Measurements from ENCODE around the gene HIPK2. TPM values are rescaled to one million over a fixed set of nuclear protein-coding genes. Genes with fewer than 3 reads are reported as not detected.

The HIPK2 gene
- total and polyA plus RNA-seq, 2 of the 4 experiments (the other 2 are of a cell fraction), result 22.0 to 27.1 TPM

DNA sequence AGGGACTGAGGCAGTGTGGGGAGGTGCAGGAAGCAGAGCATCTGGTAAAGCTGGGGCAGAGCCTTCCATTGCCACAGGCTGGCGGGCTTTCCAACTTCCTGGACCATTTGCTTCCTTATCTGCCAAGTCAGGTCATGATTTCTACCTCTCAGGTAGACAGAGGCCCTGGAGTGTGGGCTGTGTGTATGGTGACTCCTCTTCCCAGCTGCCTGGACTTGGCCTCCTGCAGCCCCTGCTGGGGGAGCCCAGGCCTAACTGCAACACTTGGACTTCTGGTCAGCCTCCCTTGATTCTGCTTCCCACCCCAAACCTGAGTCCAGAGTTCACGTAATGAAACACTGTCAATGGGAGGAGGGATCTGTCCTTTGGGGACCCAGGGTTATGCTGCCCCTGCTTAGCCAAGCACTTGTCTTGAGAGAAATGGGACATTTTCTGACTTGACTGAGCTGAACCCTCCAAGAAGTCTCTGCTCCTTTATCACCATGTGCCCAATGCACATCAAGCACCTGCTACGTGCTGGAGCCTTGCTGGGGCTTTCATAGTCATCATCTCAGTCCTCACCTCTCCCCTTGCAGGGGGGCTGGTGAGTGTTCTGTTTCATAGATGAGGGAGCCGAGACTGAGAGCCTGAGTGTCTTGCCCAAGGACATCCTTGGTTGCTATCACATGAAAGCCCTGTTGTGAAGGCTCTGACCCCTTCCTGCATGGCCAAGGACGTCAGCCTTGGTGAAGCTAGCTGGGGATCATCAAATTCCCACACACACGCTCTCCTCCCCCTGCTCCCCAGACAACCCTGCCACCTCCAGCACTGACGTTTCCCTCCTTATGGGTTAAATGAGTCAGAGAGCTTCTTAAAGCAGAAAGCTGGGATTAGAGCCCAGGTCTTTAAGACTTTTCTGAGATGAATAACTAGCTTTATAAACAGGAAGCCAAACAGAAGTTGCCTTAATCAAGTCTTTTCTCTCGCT, 250.9 kb downstream of the HIPK2 start:
- no CpG with 5 or more reads among the region's 8 CpGs for WGBS, 2 experiments (ENCODE audit: extremely low coverage in 2 of 2, insufficient read length in 1 of 2)
- peaks cover 4% of the 10 kb centered on the region for H3K9me1 ChIP-seq (ENCODE audit: insufficient read depth, low read length)
- dilution Hi-C loops (cut with HindIII; ENCODE audit: low sequenced_read_pairs, unreplicated experiment), result no loop called here
- TF ChIP-seq FOS (IDR thresholded peaks at IDR 0.05; ENCODE audit: low read depth, low read length), result peak; percentile 83
- TF ChIP-seq RCOR1 (IDR thresholded peaks at IDR 0.05; ENCODE audit: insufficient replicate concordance, low read length), result peak; percentile 40
- no peak for TF ChIP-seq BHLHE40 (IDR thresholded peaks at IDR 0.05; ENCODE audit: low read depth, low read length)
- TF ChIP-seq, protein P1, sequence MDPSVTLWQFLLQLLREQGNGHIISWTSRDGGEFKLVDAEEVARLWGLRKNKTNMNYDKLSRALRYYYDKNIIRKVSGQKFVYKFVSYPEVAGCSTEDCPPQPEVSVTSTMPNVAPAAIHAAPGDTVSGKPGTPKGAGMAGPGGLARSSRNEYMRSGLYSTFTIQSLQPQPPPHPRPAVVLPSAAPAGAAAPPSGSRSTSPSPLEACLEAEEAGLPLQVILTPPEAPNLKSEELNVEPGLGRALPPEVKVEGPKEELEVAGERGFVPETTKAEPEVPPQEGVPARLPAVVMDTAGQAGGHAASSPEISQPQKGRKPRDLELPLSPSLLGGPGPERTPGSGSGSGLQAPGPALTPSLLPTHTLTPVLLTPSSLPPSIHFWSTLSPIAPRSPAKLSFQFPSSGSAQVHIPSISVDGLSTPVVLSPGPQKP (IDR thresholded peaks at IDR 0.05; ENCODE audit: borderline replicate concordance, low read depth, low read length), result no peak
- no peak for TF ChIP-seq NFE2L2 (IDR thresholded peaks at IDR 0.05; ENCODE audit: low read depth, low read length)
- TF ChIP-seq SMC3 (IDR thresholded peaks at IDR 0.05; ENCODE audit: low read depth, low read length), result peak; percentile 9; the same call in 1 of the 2 replicates
- peak; percentile 76 for TF ChIP-seq CEBPB (IDR thresholded peaks at IDR 0.05; ENCODE audit: low read depth, low read length)
- TF ChIP-seq MAZ (IDR thresholded peaks at IDR 0.05; ENCODE audit: borderline replicate concordance, low read depth, low read length), result peak; percentile 54
- no peak for TF ChIP-seq MXI1 (IDR thresholded peaks at IDR 0.05; ENCODE audit: borderline replicate concordance, low read depth, low read length)
- TF ChIP-seq CTCF (conservative IDR thresholded peaks at IDR 0.05; ENCODE audit: low read depth, low read length), result no peak
- TF ChIP-seq MAFK (IDR thresholded peaks at IDR 0.05; ENCODE audit: low read depth, low read length), result no peak
- peak; percentile 26; the same call in 1 of the 2 replicates for TF ChIP-seq POLR2A (IDR thresholded peaks at IDR 0.05; ENCODE audit: low read depth, low read length)
- 0 out of 2 replicates have a peak, but pooled peaks have one; percentile 9 for TF ChIP-seq USF2 (IDR thresholded peaks at IDR 0.05; ENCODE audit: low read depth, low read length)
- no peak for TF ChIP-seq RFX5 (IDR thresholded peaks at IDR 0.05; ENCODE audit: low read depth, low read length)

More for the DNA sequence above, 250.9 kb downstream of the HIPK2 start:
- H2AFZ ChIP-seq (replicated peaks; ENCODE audit: low read length, poor library complexity), result no peak overlapping the region
- H3K27me3 ChIP-seq (ENCODE audit: control insufficient read depth, insufficient read depth, low read length), result peaks cover 28% of the 10 kb centered on the region
- peaks cover 4% of the 10 kb centered on the region; the same call in 1 of the 2 replicates for H4K20me1 ChIP-seq (ENCODE audit: insufficient read depth, low read length)
- H3K23ac ChIP-seq (ENCODE audit: low read depth, low read length), result no peak overlapping the region
- ChIA-PET POLR2A (ENCODE audit: unreplicated experiment) (no interaction called here), CTCF (no interaction called here)
- BruUV-seq (replicated peaks), result no TSS peak
- ATAC-seq (ENCODE audit: low read depth), result peak; percentile 90
- no peak overlapping the region for H3K14ac ChIP-seq (replicated peaks; ENCODE audit: low read depth, low read length)
- H3K56ac ChIP-seq (ENCODE audit: extremely low read depth, insufficient read depth, low read length), result no peak overlapping the region
- H3K9ac ChIP-seq (ENCODE audit: low read depth, low read length), result no peak overlapping the region
- no peak overlapping the region for H2AK5ac ChIP-seq (ENCODE audit: low read depth, low read length)
- peaks cover 6% of the 10 kb centered on the region; the same call in 1 of the 2 replicates for H3K4me1 ChIP-seq (ENCODE audit: control insufficient read depth, insufficient read depth, low read length)
- H2AK9ac ChIP-seq (replicated peaks; ENCODE audit: low read depth, low read length, poor library complexity), result no peak overlapping the region
- in situ Hi-C loops (cut with MboI; ENCODE audit: low sequenced_read_pairs), result no loop called here
- intact Hi-C loops (cut with micrococcal nuclease), result no loop called here
- H2BK5ac ChIP-seq (ENCODE audit: low read depth, low read length, poor library complexity, severe bottlenecking), result no peak overlapping the region
- no peaks in the 10 kb centered on the region for H3K36me3 ChIP-seq (ENCODE audit: control insufficient read depth, insufficient read depth, low read length)
- no peak overlapping the region for H4K91ac ChIP-seq (ENCODE audit: insufficient read depth, low read depth, low read length)
- H3K27ac ChIP-seq (ENCODE audit: insufficient read depth, low read length), result no peak overlapping the region
- DNase-seq, result peak; percentile 98
- no peak overlapping the region for H2BK120ac ChIP-seq (ENCODE audit: low read depth, low read length)
- H3K18ac ChIP-seq (ENCODE audit: low read depth, low read length), result no peak overlapping the region
- no peak overlapping the region for H2BK20ac ChIP-seq (ENCODE audit: low read depth, low read length)
- peak overlapping the region; percentile 3; the same call in 1 of the 2 replicates for H3K4me2 ChIP-seq (ENCODE audit: low read depth, low read length)
- H2BK15ac ChIP-seq (ENCODE audit: low read depth, low read length), result no peak overlapping the region
- no peak overlapping the region for H4K8ac ChIP-seq (ENCODE audit: low read depth in 2 of 2, low read length in 2 of 2)
- no peaks in the 10 kb centered on the region; the same call in none of the 2 replicates for H3K9me3 ChIP-seq (ENCODE audit: control insufficient read depth, insufficient read depth, low read length)
- no peak overlapping the region for H3K4me3 ChIP-seq (ENCODE audit: insufficient read depth, low read depth, low read length)
- H4K5ac ChIP-seq (ENCODE audit: low read depth, low read length), result no peak overlapping the region
- H3K79me1 ChIP-seq (ENCODE audit: low read depth in 1 of 2, low read length in 2 of 2), result no peaks in the 10 kb centered on the region
- H3K4ac ChIP-seq (ENCODE audit: low read depth, low read length), result no peak overlapping the region

Data from IMR-90 (cell line).